ENCODE results near the gene CSTPP1.

DNA sequence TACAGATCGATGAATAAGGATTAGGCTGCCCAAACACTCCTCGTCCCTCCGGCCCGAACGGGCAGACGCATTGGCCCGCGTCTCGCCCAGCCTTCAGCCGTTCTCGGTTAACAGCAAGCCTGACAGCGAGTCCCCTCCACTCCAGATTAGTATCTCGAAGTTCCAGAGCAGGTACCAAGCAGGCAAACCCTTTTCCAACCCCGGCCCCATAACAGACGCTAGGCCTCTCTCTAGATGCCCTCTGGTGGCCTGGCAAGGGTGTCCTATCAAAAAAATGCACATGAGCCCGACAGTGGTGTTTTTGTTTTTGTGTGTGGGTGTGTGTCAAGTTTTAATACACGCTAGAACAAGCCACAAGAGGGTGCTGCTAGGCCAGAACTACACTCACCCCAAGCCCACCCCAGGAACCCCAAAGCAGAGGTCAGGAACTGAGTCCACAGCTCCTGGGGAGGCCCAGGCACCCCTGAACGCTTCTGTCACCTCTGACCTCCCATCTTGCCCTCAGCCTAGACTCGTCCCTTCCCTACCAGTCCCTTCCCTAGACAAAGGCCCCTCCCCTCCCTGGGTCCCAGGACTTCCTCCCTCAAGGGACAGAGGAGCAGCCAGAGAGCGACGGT lies 240.8 kb downstream of the CSTPP1 start:
- TF ChIP-seq POLR2A (IDR thresholded peaks at IDR 0.05), result no peak
- TF ChIP-seq, protein P1, sequence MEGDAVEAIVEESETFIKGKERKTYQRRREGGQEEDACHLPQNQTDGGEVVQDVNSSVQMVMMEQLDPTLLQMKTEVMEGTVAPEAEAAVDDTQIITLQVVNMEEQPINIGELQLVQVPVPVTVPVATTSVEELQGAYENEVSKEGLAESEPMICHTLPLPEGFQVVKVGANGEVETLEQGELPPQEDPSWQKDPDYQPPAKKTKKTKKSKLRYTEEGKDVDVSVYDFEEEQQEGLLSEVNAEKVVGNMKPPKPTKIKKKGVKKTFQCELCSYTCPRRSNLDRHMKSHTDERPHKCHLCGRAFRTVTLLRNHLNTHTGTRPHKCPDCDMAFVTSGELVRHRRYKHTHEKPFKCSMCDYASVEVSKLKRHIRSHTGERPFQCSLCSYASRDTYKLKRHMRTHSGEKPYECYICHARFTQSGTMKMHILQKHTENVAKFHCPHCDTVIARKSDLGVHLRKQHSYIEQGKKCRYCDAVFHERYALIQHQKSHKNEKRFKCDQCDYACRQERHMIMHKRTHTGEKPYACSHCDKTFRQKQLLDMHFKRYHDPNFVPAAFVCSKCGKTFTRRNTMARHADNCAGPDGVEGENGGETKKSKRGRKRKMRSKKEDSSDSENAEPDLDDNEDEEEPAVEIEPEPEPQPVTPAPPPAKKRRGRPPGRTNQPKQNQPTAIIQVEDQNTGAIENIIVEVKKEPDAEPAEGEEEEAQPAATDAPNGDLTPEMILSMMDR (IDR thresholded peaks at IDR 0.05), result peak; percentile 62 to 86 (median 70)
